Measurements from ENCODE around the gene GRIK3. TPM values are rescaled to one million over a fixed set of nuclear protein-coding genes. Genes with fewer than 3 reads are reported as not detected.

Gene GRIK3
- total RNA-seq, 1 experiment from 2014 or later: not detected

GRCh38 chr1:36803868-36804570 lies 230.3 kb downstream of the GRIK3 start:
- no peak for DNase-seq
- Histone ChIP-seq H3K9me2 (replicated peaks; ENCODE audit: low read length) (no peaks in the 10 kb centered on the region), H3K4me3 (ENCODE audit: low read length) (no peak overlapping the region), H3K4me1 (ENCODE audit: insufficient read depth, low read length) (no peaks in the 10 kb centered on the region), H2AFZ (ENCODE audit: low read length) (no peak overlapping the region), H4K20me1 (ENCODE audit: low read length) (no peaks in the 10 kb centered on the region), H3K9me3 (ENCODE audit: low read length) (no peaks in the 10 kb centered on the region), H3K36me3 (ENCODE audit: low read depth, low read length) (no peaks in the 10 kb centered on the region), H3K27ac (ENCODE audit: low read length) (no peak overlapping the region), H3F3A (ENCODE audit: low read length, unreplicated experiment) (no peaks in the 10 kb centered on the region), H3K27me3 (ENCODE audit: low read length) (peaks cover 54% of the 10 kb centered on the region), H3K79me2 (ENCODE audit: low read length) (no peaks in the 10 kb centered on the region), H3K9ac (ENCODE audit: low read length) (no peak overlapping the region), H3K4me2 (ENCODE audit: low read length) (no peak overlapping the region)
- intact Hi-C loops (cut with micrococcal nuclease): no loop called here
- POLR2A ChIA-PET (ENCODE audit: unreplicated experiment): interaction anchor here (0.6 kb wide), 1 partner anchor 331 kb away, joined by 4 read pairs; no protein-coding TSS in a partner anchor
- CTCF ChIA-PET: no interaction called here
- no peak for ATAC-seq
- BruUV-seq (replicated peaks): no TSS peak
- TF ChIP-seq CTCF (conservative IDR thresholded peaks at IDR 0.05; ENCODE audit: low read depth, low read length): no peak
- no peak for TF ChIP-seq EZH2 (IDR thresholded peaks at IDR 0.05; ENCODE audit: low read length, unreplicated experiment)
- TF ChIP-seq EZH2phosphoT487 (IDR thresholded peaks at IDR 0.05; ENCODE audit: borderline replicate concordance, low read length): no peak

GRCh38 chr1:36802018-36802417 lies 232.3 kb downstream of the GRIK3 start:
- no TSS peak for BruUV-seq (replicated peaks)
- no peaks in the 10 kb centered on the region for H3K9me3 ChIP-seq (ENCODE audit: low read length)
- DNase-seq (no peak), ATAC-seq (no peak)
- no peak overlapping the region for H3K4me3 ChIP-seq (ENCODE audit: low read length)
- no peaks in the 10 kb centered on the region for H3K79me2 ChIP-seq (ENCODE audit: low read length)
- no peaks in the 10 kb centered on the region for H3K36me3 ChIP-seq (ENCODE audit: low read depth, low read length)
- peaks cover 50% of the 10 kb centered on the region for H3K27me3 ChIP-seq (ENCODE audit: low read length)
- H3K4me1 ChIP-seq (ENCODE audit: insufficient read depth, low read length): no peaks in the 10 kb centered on the region
- no peaks in the 10 kb centered on the region for H3K9me2 ChIP-seq (replicated peaks; ENCODE audit: low read length)
- POLR2A ChIA-PET (ENCODE audit: unreplicated experiment): no interaction called here
- no peak overlapping the region for H3K4me2 ChIP-seq (ENCODE audit: low read length)
- no peak overlapping the region for H3K9ac ChIP-seq (ENCODE audit: low read length)
- H3F3A ChIP-seq (ENCODE audit: low read length, unreplicated experiment): no peaks in the 10 kb centered on the region
- H2AFZ ChIP-seq (ENCODE audit: low read length): no peak overlapping the region
- CTCF ChIA-PET: no interaction called here
- H4K20me1 ChIP-seq (ENCODE audit: low read length): no peaks in the 10 kb centered on the region
- no peak for TF ChIP-seq EZH2 (IDR thresholded peaks at IDR 0.05; ENCODE audit: low read length, unreplicated experiment)
- TF ChIP-seq CTCF (conservative IDR thresholded peaks at IDR 0.05; ENCODE audit: low read depth, low read length): no peak
- no peak overlapping the region for H3K27ac ChIP-seq (ENCODE audit: low read length)
- intact Hi-C loops (cut with micrococcal nuclease): no loop called here

GRCh38 chr1:36797761-36798160 lies 236.6 kb downstream of the GRIK3 start:
- Histone ChIP-seq H3K9me2 (replicated peaks; ENCODE audit: low read length) (no peaks in the 10 kb centered on the region), H3F3A (ENCODE audit: low read length, unreplicated experiment) (no peaks in the 10 kb centered on the region), H3K4me1 (ENCODE audit: insufficient read depth, low read length) (no peaks in the 10 kb centered on the region), H3K36me3 (ENCODE audit: low read depth, low read length) (no peaks in the 10 kb centered on the region), H2AFZ (ENCODE audit: low read length) (no peak overlapping the region), H3K9me3 (ENCODE audit: low read length) (no peaks in the 10 kb centered on the region), H3K4me2 (ENCODE audit: low read length) (no peak overlapping the region), H3K27ac (ENCODE audit: low read length) (no peak overlapping the region), H3K9ac (ENCODE audit: low read length) (no peak overlapping the region), H3K79me2 (ENCODE audit: low read length) (no peaks in the 10 kb centered on the region), H3K4me3 (ENCODE audit: low read length) (no peak overlapping the region), H4K20me1 (ENCODE audit: low read length) (no peaks in the 10 kb centered on the region), H3K27me3 (ENCODE audit: low read length) (peaks cover 16% of the 10 kb centered on the region)
- intact Hi-C loops (cut with micrococcal nuclease): no loop called here
- DNase-seq: no peak
- ATAC-seq: no peak
- TF ChIP-seq CTCF (conservative IDR thresholded peaks at IDR 0.05; ENCODE audit: low read depth, low read length): no peak
- no TSS peak for BruUV-seq (replicated peaks)
- POLR2A ChIA-PET (ENCODE audit: unreplicated experiment): no interaction called here
- CTCF ChIA-PET: no interaction called here
